ENCODE measurements around the gene PAH.

Gene PAH

GRCh38 chr12:102917026-102917787, at the start of gene PAH:
Gene PAH (minus strand): TSS chr12:102917244. CDS start chr12:102917130, 114 bp downstream.
- no peak for DNase-seq

GRCh38 chr12:102966200-102966863, 49.3 kb upstream of the PAH start:
- no peak for DNase-seq

- DNase-seq, result no peak
These were observed 48.5 kb upstream of the PAH start for GRCh38 chr12:102965281-102966155.

GRCh38 chr12:102964872-102965271, 47.8 kb upstream of the PAH start:
- DNase-seq, result no peak

GRCh38 chr12:102963796-102964195, 46.8 kb upstream of the PAH start:
- no peak for DNase-seq

- DNase-seq, result no peak
These were observed 45.9 kb upstream of the PAH start for GRCh38 chr12:102962986-102963385.

- DNase-seq, result no peak
These were observed 45.5 kb upstream of the PAH start for GRCh38 chr12:102962532-102962931.

GRCh38 chr12:102961466-102961855, 44.4 kb upstream of the PAH start:
- no peak for DNase-seq

- DNase-seq, result peak; percentile 64
These were observed 43.9 kb upstream of the PAH start for GRCh38 chr12:102960766-102961465.

- peak; percentile 43 for DNase-seq
These were observed 42.3 kb upstream of the PAH start for GRCh38 chr12:102959391-102959790.

GRCh38 chr12:102958830-102959176, 41.8 kb upstream of the PAH start:
- DNase-seq, result no peak

- peak; percentile 75 for DNase-seq
These were observed 41.2 kb upstream of the PAH start for GRCh38 chr12:102958073-102958829.

- peak; percentile 77 for DNase-seq
These were observed 40.5 kb upstream of the PAH start, which contains the start of gene ASCL1 for GRCh38 chr12:102957339-102958050. Gene ASCL1 (plus strand): TSS chr12:102957674. CDS start chr12:102958245, 571 bp downstream.

GRCh38 chr12:102956738-102957327, 39.8 kb upstream of the PAH start:
- DNase-seq, result no peak

- DNase-seq, result no peak
These were observed 39.1 kb upstream of the PAH start for GRCh38 chr12:102955926-102956737.

- no peak for DNase-seq
These were observed 37.1 kb upstream of the PAH start for GRCh38 chr12:102954134-102954533.

GRCh38 chr12:102953221-102953620, 36.2 kb upstream of the PAH start:
- DNase-seq, result no peak

- no peak for DNase-seq
These were observed 34.8 kb upstream of the PAH start for GRCh38 chr12:102951841-102952240.

- no peak for DNase-seq
These were observed 34.0 kb upstream of the PAH start for GRCh38 chr12:102950950-102951619.

Measured in NCI-H2171 treated with DMSO at 0.1 percent for 48 hours (cell line).